Measurements from ENCODE around the gene CENPS. TPM values are rescaled to one million over a fixed set of nuclear protein-coding genes. Genes with fewer than 3 reads are reported as not detected.

Gene CENPS
- total and polyA plus RNA-seq, 9 of the 15 experiments (the other 6 are each of a cell fraction or from before 2014, with no cell fraction given): 10.2 to 36.0 (median 26.0) TPM

GRCh38 chr1:10398734-10399443 is 31.3 kb upstream of the CENPS start, which contains the start of gene PGD (continued):
- peak; percentile 71 for TF ChIP-seq SAFB (IDR thresholded peaks at IDR 0.05; ENCODE audit: borderline replicate concordance, low read depth, low read length)
- TF ChIP-seq DDX20 (tag; IDR thresholded peaks at IDR 0.05; ENCODE audit: low read depth): no peak
- TF ChIP-seq CREB1 (IDR thresholded peaks at IDR 0.05): peak; percentile 73
- TF ChIP-seq CREB1 (CRISPR knock-in tag; IDR thresholded peaks at IDR 0.05): peak; percentile 81
- no peak for TF ChIP-seq ZNF561 (CRISPR knock-in tag; conservative IDR thresholded peaks at IDR 0.05)
- peak in 1 of 2 experiments; percentile 78; a peak in 2 of 4 replicates for TF ChIP-seq ZNF639 (CRISPR knock-in tag; conservative IDR thresholded peaks at IDR 0.05 in 1 of 2, IDR thresholded peaks at IDR 0.05 in 1 of 2)
- no peak for TF ChIP-seq AFF1 (IDR thresholded peaks at IDR 0.05; ENCODE audit: low read depth in 1 of 2, partially characterized antibody in 2 of 2)
- TF ChIP-seq SNAPC5 (CRISPR knock-in tag; IDR thresholded peaks at IDR 0.05): no peak
- TF ChIP-seq KDM4B (IDR thresholded peaks at IDR 0.05; ENCODE audit: borderline replicate concordance in 2 of 2, low read depth in 1 of 2): peak in 1 of 2 experiments; percentile 28; a peak in 1 of 4 replicates
- no peak for TF ChIP-seq RBM34 (IDR thresholded peaks at IDR 0.05; ENCODE audit: borderline replicate concordance, insufficient read depth, low read length)
- peak; percentile 78 for TF ChIP-seq GABPB1 (CRISPR knock-in tag; IDR thresholded peaks at IDR 0.05)
- TF ChIP-seq FOS (IDR thresholded peaks at IDR 0.05; ENCODE audit: extremely low read depth, insufficient read length): peak; percentile 98
- TF ChIP-seq TCF15 (CRISPR knock-in tag; IDR thresholded peaks at IDR 0.05): no peak
- TF ChIP-seq ETS1 (conservative IDR thresholded peaks at IDR 0.05; ENCODE audit: control insufficient read depth, low read depth, low read length): peak; percentile 88
- 0 out of 2 replicates have a peak, but pooled peaks have one; percentile 20 for TF ChIP-seq ZNF511 (CRISPR knock-in tag; IDR thresholded peaks at IDR 0.05)
- TF ChIP-seq E2F3 (CRISPR knock-in tag; IDR thresholded peaks at IDR 0.05): 0 out of 2 replicates have a peak, but pooled peaks have one; percentile 26

All from K562 (cell line).